HG02571 (cell line): Measurements from ENCODE around the gene MVB12B.

ENCODE experiments used
- ATAC-seq: cut with Tn5 transposase; IDR thresholded peaks from one replicate; pipeline ENCODE4 v1.9.1; 2021; ENCODE audit warnings: mild to moderate bottlenecking, moderate library complexity; ENCODE audit not compliant: unreplicated experiment

Gene MVB12B

GRCh38 chr9:126329476-126330275, 3.0 kb downstream of the MVB12B start:
- ATAC-seq: no peak

DNA sequence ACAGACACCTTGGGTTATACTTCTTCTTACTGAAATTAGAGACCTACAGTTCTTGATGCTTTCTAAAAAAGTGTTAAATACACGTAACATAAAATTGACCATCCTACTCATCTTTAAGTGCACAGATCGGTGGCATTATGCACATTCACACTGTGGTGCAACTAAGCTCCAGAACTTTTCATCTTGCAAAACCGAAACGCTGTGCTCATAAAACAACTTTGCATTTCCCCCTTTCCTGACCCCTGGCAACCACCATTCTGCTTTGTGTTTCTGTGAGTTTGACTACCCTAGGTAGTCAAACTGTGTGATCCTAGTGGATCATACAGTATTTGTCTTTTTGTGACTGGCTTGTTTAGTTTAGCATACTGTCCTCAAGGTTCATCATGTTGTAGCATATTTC, 3.9 kb downstream of the MVB12B start:
- ATAC-seq: no peak

GRCh38 chr9:126331964-126332748, 5.5 kb downstream of the MVB12B start:
- no peak for ATAC-seq

GRCh38 chr9:126334721-126335621, 8.3 kb downstream of the MVB12B start:
- no peak for ATAC-seq

GRCh38 chr9:126335837-126336735, 9.5 kb downstream of the MVB12B start:
- ATAC-seq: no peak

- ATAC-seq: no peak
These were observed 10.2 kb downstream of the MVB12B start for GRCh38 chr9:126336736-126337325.

DNA sequence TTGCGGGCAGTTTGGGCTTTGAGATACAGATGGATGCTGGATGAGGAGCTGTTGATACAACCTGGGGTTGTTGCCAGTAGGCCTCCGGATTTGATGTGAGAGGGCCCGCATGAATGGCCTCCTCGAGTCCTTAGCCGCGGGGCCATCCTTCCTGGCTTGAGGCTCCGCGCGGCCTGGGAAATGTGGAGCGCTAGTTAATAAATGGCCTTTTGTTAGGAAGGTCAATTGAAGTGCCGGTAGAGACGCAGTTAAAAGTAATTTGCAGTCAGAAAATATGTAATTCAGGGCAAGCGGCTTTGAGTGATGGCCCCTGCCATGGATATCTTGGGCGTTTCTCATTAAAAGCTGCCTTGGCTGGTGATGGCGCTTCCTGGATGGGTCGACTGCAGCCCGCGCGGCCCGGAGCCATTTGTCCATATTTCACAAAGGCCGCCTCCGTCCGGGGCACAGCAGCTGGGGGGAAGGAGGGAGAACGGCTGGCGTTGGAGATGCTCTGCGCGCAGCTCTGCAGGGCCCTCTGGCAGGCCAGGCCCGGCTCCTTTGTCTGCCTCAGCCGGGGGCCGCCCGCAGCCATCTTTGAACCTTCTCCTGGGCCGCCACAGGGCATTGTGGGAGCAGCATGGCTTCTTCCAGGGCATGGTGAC, 11.2 kb downstream of the MVB12B start:
- ATAC-seq: no peak

DNA sequence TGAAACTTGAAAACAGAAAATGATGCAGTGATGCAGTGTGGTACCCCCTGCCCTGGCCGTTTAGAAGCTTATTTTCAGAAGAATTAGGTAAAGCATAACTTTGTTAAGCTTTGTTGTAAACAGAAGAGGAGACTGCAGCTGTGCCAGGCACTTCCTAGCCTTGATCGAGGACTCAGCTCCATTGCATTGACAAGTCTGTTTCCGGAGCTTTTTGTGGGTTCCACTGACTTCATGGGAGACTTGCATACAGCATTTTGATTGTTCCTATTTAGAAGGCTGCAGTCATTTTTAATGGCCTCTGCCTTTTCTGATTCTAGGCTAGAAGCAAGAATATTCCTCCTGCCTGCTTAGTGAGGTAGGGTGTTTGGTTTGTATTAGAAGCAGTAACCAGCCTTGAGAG, 12.3 kb downstream of the MVB12B start:
- ATAC-seq: no peak

- no peak for ATAC-seq
These were observed 14.8 kb downstream of the MVB12B start for GRCh38 chr9:126341426-126341825.

DNA sequence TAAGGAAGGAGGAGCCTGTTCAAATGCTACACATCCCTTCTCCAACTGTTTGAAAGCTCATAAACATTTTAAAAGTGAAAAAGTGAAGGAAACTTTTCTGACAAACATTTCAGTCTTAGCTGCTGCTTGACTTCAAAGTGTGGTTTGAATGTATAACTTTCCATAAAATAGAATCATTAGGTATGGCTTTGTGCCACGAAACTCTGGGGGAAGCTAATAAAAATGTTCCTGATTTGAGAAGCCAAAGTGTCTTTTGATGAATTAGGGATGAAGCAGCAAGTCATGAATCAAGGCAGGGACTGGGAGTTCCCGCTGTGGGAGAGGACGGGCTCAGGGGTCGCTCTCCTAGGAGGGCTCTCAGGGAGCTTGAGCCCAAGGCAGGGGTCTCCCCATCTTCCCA, 15.3 kb downstream of the MVB12B start:
- ATAC-seq: no peak

- ATAC-seq: no peak
These were observed 16.0 kb downstream of the MVB12B start for GRCh38 chr9:126342621-126343031.

GRCh38 chr9:126343271-126343700, 16.7 kb downstream of the MVB12B start:
- no peak for ATAC-seq

DNA sequence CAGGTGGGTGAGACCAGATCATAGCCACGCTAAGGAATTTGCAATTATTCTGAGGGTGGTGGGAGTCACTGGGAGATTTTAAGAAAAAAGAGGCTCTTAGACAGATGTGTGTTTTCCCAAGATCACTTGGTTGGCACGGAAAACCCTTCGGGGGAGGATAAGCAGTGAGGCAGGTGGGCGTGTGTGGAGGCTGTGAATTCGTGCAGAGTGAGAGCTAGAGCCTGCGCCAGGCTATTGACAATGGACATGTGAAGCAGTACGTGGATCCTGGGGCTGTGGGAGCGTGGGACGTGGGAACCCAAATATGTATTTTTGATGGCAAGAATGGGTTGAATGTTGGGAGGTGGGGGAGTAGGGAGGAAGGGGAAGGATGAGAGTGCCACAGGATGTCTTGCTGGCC, 19.4 kb downstream of the MVB12B start:
- ATAC-seq: no peak

GRCh38 chr9:126347093-126347492, 20.5 kb downstream of the MVB12B start:
- ATAC-seq: no peak

- ATAC-seq: no peak
These were observed 21.5 kb downstream of the MVB12B start for GRCh38 chr9:126347911-126348760.

GRCh38 chr9:126348911-126349550, 22.4 kb downstream of the MVB12B start:
- no peak for ATAC-seq

GRCh38 chr9:126354887-126355770, 28.5 kb downstream of the MVB12B start:
- no peak for ATAC-seq
